ENCODE results near the gene NMB. TPM values are rescaled to one million over a fixed set of nuclear protein-coding genes. Genes with fewer than 3 reads are reported as not detected.

Gene NMB
- total and polyA plus RNA-seq, 2 experiments from 2014 or later: 18.1 to 22.0 TPM

DNA sequence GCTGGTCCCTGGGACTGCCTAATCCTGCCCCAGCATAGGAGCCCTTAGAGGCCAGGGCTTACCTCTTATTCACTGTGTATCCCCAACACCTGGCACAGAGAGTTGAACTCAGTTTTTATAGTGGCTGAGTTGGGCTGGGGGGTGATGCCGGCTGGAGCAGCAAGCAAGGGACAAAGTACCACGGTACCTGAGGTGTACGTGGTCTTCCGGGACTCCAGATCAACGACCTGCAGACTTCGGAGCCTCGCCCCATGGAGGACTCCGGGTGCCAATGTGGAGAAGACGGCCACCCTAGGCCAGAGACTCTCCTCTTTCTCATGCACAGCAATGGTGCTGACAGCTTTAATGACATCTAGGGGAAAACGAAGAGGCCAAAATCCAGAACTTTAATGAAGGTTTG is 12.0 kb downstream of the NMB start:
- Histone ChIP-seq H3K9me2 (ENCODE audit: insufficient read depth) (no peaks in the 10 kb centered on the region), H3K4me2 (no peak overlapping the region), H3K4me1 (ENCODE audit: insufficient read depth) (no peaks in the 10 kb centered on the region), H3K79me2 (replicated peaks; ENCODE audit: insufficient read depth) (no peaks in the 10 kb centered on the region), H4K20me1 (replicated peaks; ENCODE audit: insufficient read depth) (0 out of 2 replicates have a peak, but pooled peaks cover 7% of the 10 kb centered on the region), H3F3A (replicated peaks; ENCODE audit: low read depth) (0 out of 2 replicates have a peak, but pooled peaks cover 2% of the 10 kb centered on the region), H3K36me3 (ENCODE audit: insufficient read depth) (peaks cover 48% of the 10 kb centered on the region), H2AFZ (no peak overlapping the region), H3K4me3 (no peak overlapping the region), H3K27me3 (ENCODE audit: insufficient read depth) (no peaks in the 10 kb centered on the region), H3K27ac (ENCODE audit: low read depth) (no peak overlapping the region)
- no peak for ATAC-seq
- H3K27ac Mint-ChIP-seq: no peak overlapping the region
- no peak for DNase-seq (ENCODE audit: low spot score)
- H3K36me3 Mint-ChIP-seq (ENCODE audit: low read depth): peaks cover 78% of the 10 kb centered on the region
- no peak for TF ChIP-seq NANOG (IDR thresholded peaks at IDR 0.05; ENCODE audit: borderline replicate concordance)
- TF ChIP-seq EZH2 (IDR thresholded peaks at IDR 0.05; ENCODE audit: low read depth, unreplicated experiment): no peak
- TF ChIP-seq, protein P1, sequence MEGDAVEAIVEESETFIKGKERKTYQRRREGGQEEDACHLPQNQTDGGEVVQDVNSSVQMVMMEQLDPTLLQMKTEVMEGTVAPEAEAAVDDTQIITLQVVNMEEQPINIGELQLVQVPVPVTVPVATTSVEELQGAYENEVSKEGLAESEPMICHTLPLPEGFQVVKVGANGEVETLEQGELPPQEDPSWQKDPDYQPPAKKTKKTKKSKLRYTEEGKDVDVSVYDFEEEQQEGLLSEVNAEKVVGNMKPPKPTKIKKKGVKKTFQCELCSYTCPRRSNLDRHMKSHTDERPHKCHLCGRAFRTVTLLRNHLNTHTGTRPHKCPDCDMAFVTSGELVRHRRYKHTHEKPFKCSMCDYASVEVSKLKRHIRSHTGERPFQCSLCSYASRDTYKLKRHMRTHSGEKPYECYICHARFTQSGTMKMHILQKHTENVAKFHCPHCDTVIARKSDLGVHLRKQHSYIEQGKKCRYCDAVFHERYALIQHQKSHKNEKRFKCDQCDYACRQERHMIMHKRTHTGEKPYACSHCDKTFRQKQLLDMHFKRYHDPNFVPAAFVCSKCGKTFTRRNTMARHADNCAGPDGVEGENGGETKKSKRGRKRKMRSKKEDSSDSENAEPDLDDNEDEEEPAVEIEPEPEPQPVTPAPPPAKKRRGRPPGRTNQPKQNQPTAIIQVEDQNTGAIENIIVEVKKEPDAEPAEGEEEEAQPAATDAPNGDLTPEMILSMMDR (conservative IDR thresholded peaks at IDR 0.05; ENCODE audit: low read depth in 2 of 2): no peak
- no peak for TF ChIP-seq CREB1 (CRISPR knock-in tag; IDR thresholded peaks at IDR 0.05; ENCODE audit: low read depth)
- TF ChIP-seq, protein P2, sequence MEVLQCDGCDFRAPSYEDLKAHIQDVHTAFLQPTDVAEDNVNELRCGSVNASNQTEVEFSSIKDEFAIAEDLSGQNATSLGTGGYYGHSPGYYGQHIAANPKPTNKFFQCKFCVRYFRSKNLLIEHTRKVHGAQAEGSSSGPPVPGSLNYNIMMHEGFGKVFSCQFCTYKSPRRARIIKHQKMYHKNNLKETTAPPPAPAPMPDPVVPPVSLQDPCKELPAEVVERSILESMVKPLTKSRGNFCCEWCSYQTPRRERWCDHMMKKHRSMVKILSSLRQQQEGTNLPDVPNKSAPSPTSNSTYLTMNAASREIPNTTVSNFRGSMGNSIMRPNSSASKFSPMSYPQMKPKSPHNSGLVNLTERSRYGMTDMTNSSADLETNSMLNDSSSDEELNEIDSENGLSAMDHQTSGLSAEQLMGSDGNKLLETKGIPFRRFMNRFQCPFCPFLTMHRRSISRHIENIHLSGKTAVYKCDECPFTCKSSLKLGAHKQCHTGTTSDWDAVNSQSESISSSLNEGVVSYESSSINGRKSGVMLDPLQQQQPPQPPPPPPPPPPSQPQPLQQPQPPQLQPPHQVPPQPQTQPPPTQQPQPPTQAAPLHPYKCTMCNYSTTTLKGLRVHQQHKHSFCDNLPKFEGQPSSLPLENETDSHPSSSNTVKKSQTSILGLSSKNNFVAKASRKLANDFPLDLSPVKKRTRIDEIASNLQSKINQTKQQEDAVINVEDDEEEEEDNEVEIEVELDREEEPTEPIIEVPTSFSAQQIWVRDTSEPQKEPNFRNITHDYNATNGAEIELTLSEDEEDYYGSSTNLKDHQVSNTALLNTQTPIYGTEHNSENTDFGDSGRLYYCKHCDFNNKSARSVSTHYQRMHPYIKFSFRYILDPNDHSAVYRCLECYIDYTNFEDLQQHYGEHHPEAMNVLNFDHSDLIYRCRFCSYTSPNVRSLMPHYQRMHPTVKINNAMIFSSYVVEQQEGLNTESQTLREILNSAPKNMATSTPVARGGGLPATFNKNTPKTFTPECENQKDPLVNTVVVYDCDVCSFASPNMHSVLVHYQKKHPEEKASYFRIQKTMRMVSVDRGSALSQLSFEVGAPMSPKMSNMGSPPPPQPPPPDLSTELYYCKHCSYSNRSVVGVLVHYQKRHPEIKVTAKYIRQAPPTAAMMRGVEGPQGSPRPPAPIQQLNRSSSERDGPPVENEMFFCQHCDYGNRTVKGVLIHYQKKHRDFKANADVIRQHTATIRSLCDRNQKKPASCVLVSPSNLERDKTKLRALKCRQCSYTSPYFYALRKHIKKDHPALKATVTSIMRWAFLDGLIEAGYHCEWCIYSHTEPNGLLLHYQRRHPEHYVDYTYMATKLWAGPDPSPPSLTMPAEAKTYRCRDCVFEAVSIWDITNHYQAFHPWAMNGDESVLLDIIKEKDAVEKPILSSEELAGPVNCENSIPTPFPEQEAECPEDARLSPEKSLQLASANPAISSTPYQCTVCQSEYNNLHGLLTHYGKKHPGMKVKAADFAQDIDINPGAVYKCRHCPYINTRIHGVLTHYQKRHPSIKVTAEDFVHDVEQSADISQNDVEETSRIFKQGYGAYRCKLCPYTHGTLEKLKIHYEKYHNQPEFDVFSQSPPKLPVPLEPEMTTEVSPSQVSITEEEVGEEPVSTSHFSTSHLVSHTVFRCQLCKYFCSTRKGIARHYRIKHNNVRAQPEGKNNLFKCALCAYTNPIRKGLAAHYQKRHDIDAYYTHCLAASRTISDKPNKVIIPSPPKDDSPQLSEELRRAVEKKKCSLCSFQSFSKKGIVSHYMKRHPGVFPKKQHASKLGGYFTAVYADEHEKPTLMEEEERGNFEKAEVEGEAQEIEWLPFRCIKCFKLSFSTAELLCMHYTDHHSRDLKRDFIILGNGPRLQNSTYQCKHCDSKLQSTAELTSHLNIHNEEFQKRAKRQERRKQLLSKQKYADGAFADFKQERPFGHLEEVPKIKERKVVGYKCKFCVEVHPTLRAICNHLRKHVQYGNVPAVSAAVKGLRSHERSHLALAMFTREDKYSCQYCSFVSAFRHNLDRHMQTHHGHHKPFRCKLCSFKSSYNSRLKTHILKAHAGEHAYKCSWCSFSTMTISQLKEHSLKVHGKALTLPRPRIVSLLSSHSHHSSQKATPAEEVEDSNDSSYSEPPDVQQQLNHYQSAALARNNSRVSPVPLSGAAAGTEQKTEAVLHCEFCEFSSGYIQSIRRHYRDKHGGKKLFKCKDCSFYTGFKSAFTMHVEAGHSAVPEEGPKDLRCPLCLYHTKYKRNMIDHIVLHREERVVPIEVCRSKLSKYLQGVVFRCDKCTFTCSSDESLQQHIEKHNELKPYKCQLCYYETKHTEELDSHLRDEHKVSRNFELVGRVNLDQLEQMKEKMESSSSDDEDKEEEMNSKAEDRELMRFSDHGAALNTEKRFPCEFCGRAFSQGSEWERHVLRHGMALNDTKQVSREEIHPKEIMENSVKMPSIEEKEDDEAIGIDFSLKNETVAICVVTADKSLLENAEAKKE (CRISPR knock-in tag; IDR thresholded peaks at IDR 0.05): no peak
- TF ChIP-seq, protein P3, sequence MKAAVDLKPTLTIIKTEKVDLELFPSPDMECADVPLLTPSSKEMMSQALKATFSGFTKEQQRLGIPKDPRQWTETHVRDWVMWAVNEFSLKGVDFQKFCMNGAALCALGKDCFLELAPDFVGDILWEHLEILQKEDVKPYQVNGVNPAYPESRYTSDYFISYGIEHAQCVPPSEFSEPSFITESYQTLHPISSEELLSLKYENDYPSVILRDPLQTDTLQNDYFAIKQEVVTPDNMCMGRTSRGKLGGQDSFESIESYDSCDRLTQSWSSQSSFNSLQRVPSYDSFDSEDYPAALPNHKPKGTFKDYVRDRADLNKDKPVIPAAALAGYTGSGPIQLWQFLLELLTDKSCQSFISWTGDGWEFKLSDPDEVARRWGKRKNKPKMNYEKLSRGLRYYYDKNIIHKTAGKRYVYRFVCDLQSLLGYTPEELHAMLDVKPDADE (IDR thresholded peaks at IDR 0.05): no peak
- TF ChIP-seq STAT1 (IDR thresholded peaks at IDR 0.05; ENCODE audit: unreplicated experiment): no peak
- TF ChIP-seq ZNF331 (CRISPR knock-in tag; IDR thresholded peaks at IDR 0.05; ENCODE audit: low read depth): no peak
- no peak for TF ChIP-seq POLR2AphosphoS5 (IDR thresholded peaks at IDR 0.05; ENCODE audit: low read depth)
- no peak for TF ChIP-seq ZNF114 (CRISPR knock-in tag; IDR thresholded peaks at IDR 0.05)
- TF ChIP-seq, protein P4, sequence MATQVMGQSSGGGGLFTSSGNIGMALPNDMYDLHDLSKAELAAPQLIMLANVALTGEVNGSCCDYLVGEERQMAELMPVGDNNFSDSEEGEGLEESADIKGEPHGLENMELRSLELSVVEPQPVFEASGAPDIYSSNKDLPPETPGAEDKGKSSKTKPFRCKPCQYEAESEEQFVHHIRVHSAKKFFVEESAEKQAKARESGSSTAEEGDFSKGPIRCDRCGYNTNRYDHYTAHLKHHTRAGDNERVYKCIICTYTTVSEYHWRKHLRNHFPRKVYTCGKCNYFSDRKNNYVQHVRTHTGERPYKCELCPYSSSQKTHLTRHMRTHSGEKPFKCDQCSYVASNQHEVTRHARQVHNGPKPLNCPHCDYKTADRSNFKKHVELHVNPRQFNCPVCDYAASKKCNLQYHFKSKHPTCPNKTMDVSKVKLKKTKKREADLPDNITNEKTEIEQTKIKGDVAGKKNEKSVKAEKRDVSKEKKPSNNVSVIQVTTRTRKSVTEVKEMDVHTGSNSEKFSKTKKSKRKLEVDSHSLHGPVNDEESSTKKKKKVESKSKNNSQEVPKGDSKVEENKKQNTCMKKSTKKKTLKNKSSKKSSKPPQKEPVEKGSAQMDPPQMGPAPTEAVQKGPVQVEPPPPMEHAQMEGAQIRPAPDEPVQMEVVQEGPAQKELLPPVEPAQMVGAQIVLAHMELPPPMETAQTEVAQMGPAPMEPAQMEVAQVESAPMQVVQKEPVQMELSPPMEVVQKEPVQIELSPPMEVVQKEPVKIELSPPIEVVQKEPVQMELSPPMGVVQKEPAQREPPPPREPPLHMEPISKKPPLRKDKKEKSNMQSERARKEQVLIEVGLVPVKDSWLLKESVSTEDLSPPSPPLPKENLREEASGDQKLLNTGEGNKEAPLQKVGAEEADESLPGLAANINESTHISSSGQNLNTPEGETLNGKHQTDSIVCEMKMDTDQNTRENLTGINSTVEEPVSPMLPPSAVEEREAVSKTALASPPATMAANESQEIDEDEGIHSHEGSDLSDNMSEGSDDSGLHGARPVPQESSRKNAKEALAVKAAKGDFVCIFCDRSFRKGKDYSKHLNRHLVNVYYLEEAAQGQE (IDR thresholded peaks at IDR 0.05; ENCODE audit: unreplicated experiment): no peak
- TF ChIP-seq EZH2phosphoT487 (IDR thresholded peaks at IDR 0.05; ENCODE audit: unreplicated experiment): no peak
- TF ChIP-seq JUNB (IDR thresholded peaks at IDR 0.05; ENCODE audit: unreplicated experiment): no peak
- no peaks in the 10 kb centered on the region for H3K27me3 Mint-ChIP-seq (ENCODE audit: insufficient read depth, low read depth, poor library complexity)
- H3K4me3 Mint-ChIP-seq: no peak overlapping the region
- H3K9me3 Mint-ChIP-seq: no peaks in the 10 kb centered on the region
- no peaks in the 10 kb centered on the region for H3K4me1 Mint-ChIP-seq
